A549 (cell line): ENCODE results near the gene OR2S2. TPM values are rescaled to one million over a fixed set of nuclear protein-coding genes. Genes with fewer than 3 reads are reported as not detected.

ENCODE experiments used
- ATAC-seq, 2 experiments: fragments of 200-7000 bp in 1 of 2; fragments of >200 bp in 1 of 2; cut with Nextera tagmentation in 1 of 2; cut with Tn5 transposase in 1 of 2; 3 replicates each; pipeline versions ENCODE4 v1.8.0 to v1.9.1; 2018 to 2020; ENCODE audit warnings: mild to moderate bottlenecking in 1 of 2, moderate library complexity in 1 of 2
- CTCF ChIA-PET: fragments of 300-600 bp; sonication (Branson Sonifier 250); formaldehyde crosslinking; extraction: SDS; loops from one replicate; lab custom pipeline; 2021; ENCODE audit warnings: antibody characterized with exemption, inconsistent platforms; lab: Yijun Ruan, JAX
- POLR2A ChIA-PET: fragments of 350-600 bp; formaldehyde crosslinking; extraction: SDS; loops from one replicate; lab custom pipeline; 2021; ENCODE audit warnings: antibody characterized with exemption, inconsistent platforms; lab: Yijun Ruan, JAX
- DNase-seq, 2 experiments: peaks; one replicate each; pipeline versions ENCODE4 v3.0.0 to v3.0.0-alpha.2; 2011 to 2016; ENCODE audit warnings: low read depth in 1 of 2, low spot score in 1 of 2
- FAIRE-seq: peaks from 2 replicates; lab custom pipeline; 2011; peaks lifted over from hg19 to GRCh38; lab: Jason Lieb, UNC
- H3K27ac ChIP-seq, 2 experiments: fragments of >200 bp; sonication (Bioruptor Twin); formaldehyde crosslinking; 3 replicates each; pipeline ENCODE4 v1.5.1; 2016 to 2017
- H3K4me1 ChIP-seq: fragments of >200 bp; sonication (Bioruptor Twin); formaldehyde crosslinking; 3 replicates; pipeline ENCODE4 v1.6.1; 2016
- H3K4me2 ChIP-seq: fragments of >200 bp; sonication (Bioruptor Twin); formaldehyde crosslinking; 3 replicates; pipeline ENCODE4 v1.6.1; 2016
- H3K4me3 ChIP-seq: fragments of >200 bp; sonication (Bioruptor Twin); formaldehyde crosslinking; 3 replicates; pipeline ENCODE4 v1.5.1; 2016
- H3K9me3 ChIP-seq: fragments of >200 bp; sonication (Bioruptor Twin); formaldehyde crosslinking; 3 replicates; pipeline ENCODE4 v1.6.1; 2016
- CBX8 ChIP-seq: fragments of 200-600 bp; sonication (generic); IDR thresholded peaks from 2 replicates; pipeline ENCODE4 v1.6.1; 2016
- CHD2 ChIP-seq: fragments of 150-350 bp; IDR thresholded peaks from 2 replicates; pipeline ENCODE4 v1.6.1; 2014; ENCODE audit warnings: low read length; ENCODE audit not compliant: partially characterized antibody
- EHMT2 ChIP-seq: fragments of 200-600 bp; sonication (generic); IDR thresholded peaks from 2 replicates; pipeline ENCODE4 v1.6.1; 2016; ENCODE audit warnings: antibody characterized with exemption, low read depth, mild to moderate bottlenecking, moderate library complexity
- ESRRA ChIP-seq: fragments of 150-350 bp; IDR thresholded peaks from 2 replicates; pipeline ENCODE4 v1.6.1; 2014; ENCODE audit warnings: mild to moderate bottlenecking, low read length, borderline replicate concordance
- FOSB ChIP-seq: fragments of 250-450 bp; sonication (Bioruptor Pico); IDR thresholded peaks from 2 replicates; pipeline ENCODE4 v1.5.0; 2020; ENCODE audit warnings: mild to moderate bottlenecking, moderate library complexity
- FOXS1 ChIP-seq: fragments of 250-450 bp; sonication (Bioruptor Pico); IDR thresholded peaks from 2 replicates; pipeline ENCODE4 v1.5.0; 2020; ENCODE audit warnings: mild to moderate bottlenecking, moderate library complexity
- HOXB13 ChIP-seq: fragments of 250-450 bp; sonication (Bioruptor Pico); IDR thresholded peaks from 2 replicates; pipeline ENCODE4 v1.5.0; 2020; ENCODE audit warnings: low read depth, mild to moderate bottlenecking, moderate library complexity
- HOXB5 ChIP-seq: fragments of 250-450 bp; sonication (Bioruptor Pico); IDR thresholded peaks from 2 replicates; pipeline ENCODE4 v1.5.0; 2020; ENCODE audit warnings: mild to moderate bottlenecking, moderate library complexity
- KDM1A ChIP-seq: fragments of 200-600 bp; sonication (generic); IDR thresholded peaks from 2 replicates; pipeline ENCODE4 v1.6.1; 2016; ENCODE audit warnings: low read depth, mild to moderate bottlenecking
- MAFK ChIP-seq: fragments of 450-650 bp; IDR thresholded peaks from 2 replicates; pipeline ENCODE4 v1.6.1; 2014; ENCODE audit not compliant: partially characterized antibody
- MYC ChIP-seq: IDR thresholded peaks from 2 replicates; pipeline ENCODE4 v1.6.1; 2012; ENCODE audit warnings: mild to moderate bottlenecking, inconsistent platforms, low read length, improper control_type of control experiment, borderline replicate concordance
- NFE2L2 ChIP-seq: fragments of 150-350 bp; conservative IDR thresholded peaks from 2 replicates; pipeline ENCODE4 v1.6.1; 2014; ENCODE audit warnings: low read length
- NPAS2 ChIP-seq: fragments of 250-450 bp; sonication (Bioruptor Pico); IDR thresholded peaks from 2 replicates; pipeline ENCODE4 v1.8.0; 2022; ENCODE audit warnings: mild to moderate bottlenecking, moderate library complexity, borderline replicate concordance
- RAD21 ChIP-seq, 2 experiments: fragments of >200 bp in 1 of 2; sonication (Bioruptor Twin) in 1 of 2; formaldehyde crosslinking in 1 of 2; IDR thresholded peaks in 1 of 2; conservative IDR thresholded peaks in 1 of 2; 2 replicates in 1 of 2; 3 replicates in 1 of 2; pipeline ENCODE4 v1.6.1; 2012 to 2018; ENCODE audit warnings: inconsistent platforms in 1 of 2
- RARB ChIP-seq: fragments of 250-450 bp; sonication (Bioruptor Pico); IDR thresholded peaks from 2 replicates; pipeline ENCODE4 v1.8.0; 2021; ENCODE audit warnings: mild to moderate bottlenecking, moderate library complexity
- RNF2 ChIP-seq: fragments of 200-600 bp; sonication (generic); IDR thresholded peaks from 2 replicates; pipeline ENCODE4 v1.6.1; 2016; ENCODE audit warnings: low read depth, mild to moderate bottlenecking, antibody characterized with exemption, moderate library complexity, borderline replicate concordance
- SMC3 ChIP-seq: fragments of >200 bp; sonication (Bioruptor Twin); formaldehyde crosslinking; IDR thresholded peaks from 3 replicates; pipeline ENCODE4 v1.6.1; 2018; ENCODE audit warnings: inconsistent platforms
- TP53 ChIP-seq: fragments of 250-450 bp; sonication (Bioruptor Pico); IDR thresholded peaks from 2 replicates; pipeline ENCODE4 v1.5.0; 2021; ENCODE audit warnings: mild to moderate bottlenecking, moderate library complexity
- ZSCAN20 ChIP-seq: fragments of 250-450 bp; sonication (Bioruptor Pico); IDR thresholded peaks from 2 replicates; pipeline ENCODE4 v1.8.0; 2022; ENCODE audit warnings: mild to moderate bottlenecking, moderate library complexity
- WGBS: methylation state at CpG from one replicate; pipeline ENCODE4 v1.1.6; 2017; ENCODE audit errors: missing lambda C conversion rate; 5-methylcytosine and 5-hydroxymethylcytosine counted together
- polyA plus RNA-seq, 4 experiments: library from polyadenylated mRNA; depleted of rRNA in 3 of 4; stranded (reverse); fragments of >200 nt; fragmentation: RNase III in 1 of 4; extraction: RNeasy Plus Mini Kit Qiagen cat#74134 plus additional on column Dnase treatment in 1 of 4; gene quantifications; 2 replicates in 3 of 4; 3 replicates in 1 of 4; pipeline ENCODE4 v1.2.3, GENCODE V29; 2011 to 2017
- TF ChIP-seq, protein P1 (sequence below): fragments of >200 bp; sonication (Bioruptor Twin); formaldehyde crosslinking; IDR thresholded peaks from 3 replicates; pipeline ENCODE4 v1.5.1; 2016
- TF ChIP-seq, protein P2 (sequence below): fragments of >200 bp; sonication (Bioruptor Twin); formaldehyde crosslinking; IDR thresholded peaks from 3 replicates; pipeline ENCODE4 v1.6.1; 2016
- TF ChIP-seq, protein P3 (sequence below): fragments of 200-600 bp; sonication (generic); IDR thresholded peaks from 2 replicates; pipeline ENCODE4 v1.6.1; 2016; ENCODE audit warnings: antibody characterized with exemption, mild to moderate bottlenecking, moderate library complexity
- TF ChIP-seq, protein P4 (sequence below): IDR thresholded peaks from 2 replicates; pipeline ENCODE4 v1.6.1; 2012; ENCODE audit warnings: low read depth, borderline replicate concordance

Gene OR2S2
- polyA plus RNA-seq, 2 of the 4 experiments (the other 2 are of a cell fraction), result not detected

DNA sequence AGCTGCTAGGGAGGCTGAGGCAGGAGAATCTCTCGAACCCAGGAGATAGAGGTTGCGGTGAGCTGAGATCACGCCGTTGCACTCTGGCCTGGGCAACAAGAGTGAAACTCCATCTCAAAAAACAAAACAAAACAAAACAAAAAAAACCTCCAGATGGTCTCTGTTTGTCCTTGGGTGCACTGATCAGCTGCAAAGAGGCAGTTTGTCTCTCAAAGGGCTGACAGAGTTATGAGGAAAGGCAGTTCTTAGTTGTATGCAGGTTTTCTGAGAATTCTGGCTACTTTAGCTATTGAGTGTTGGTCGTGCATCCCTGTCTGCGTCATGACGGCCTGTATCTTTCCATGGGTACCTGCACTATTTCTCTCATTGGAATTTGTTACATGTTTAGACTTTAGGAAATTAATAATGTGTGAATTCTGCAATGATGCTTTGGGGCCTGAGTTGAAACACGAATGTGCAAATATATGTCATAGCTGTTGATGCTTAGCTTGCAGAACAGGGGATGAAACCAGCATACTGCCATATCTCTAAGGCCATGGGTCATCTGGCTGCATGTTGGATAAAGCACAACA is 18.2 kb downstream of the OR2S2 start:
- TF ChIP-seq FOSB (CRISPR knock-in tag), result no peak
- no peak for TF ChIP-seq RNF2
- no peak for TF ChIP-seq TP53 (CRISPR knock-in tag)
- no peak for TF ChIP-seq NPAS2 (CRISPR knock-in tag)
- no peak for TF ChIP-seq HOXB13
- TF ChIP-seq KDM1A, result no peak
- no peak for TF ChIP-seq CHD2
- TF ChIP-seq, protein P1, sequence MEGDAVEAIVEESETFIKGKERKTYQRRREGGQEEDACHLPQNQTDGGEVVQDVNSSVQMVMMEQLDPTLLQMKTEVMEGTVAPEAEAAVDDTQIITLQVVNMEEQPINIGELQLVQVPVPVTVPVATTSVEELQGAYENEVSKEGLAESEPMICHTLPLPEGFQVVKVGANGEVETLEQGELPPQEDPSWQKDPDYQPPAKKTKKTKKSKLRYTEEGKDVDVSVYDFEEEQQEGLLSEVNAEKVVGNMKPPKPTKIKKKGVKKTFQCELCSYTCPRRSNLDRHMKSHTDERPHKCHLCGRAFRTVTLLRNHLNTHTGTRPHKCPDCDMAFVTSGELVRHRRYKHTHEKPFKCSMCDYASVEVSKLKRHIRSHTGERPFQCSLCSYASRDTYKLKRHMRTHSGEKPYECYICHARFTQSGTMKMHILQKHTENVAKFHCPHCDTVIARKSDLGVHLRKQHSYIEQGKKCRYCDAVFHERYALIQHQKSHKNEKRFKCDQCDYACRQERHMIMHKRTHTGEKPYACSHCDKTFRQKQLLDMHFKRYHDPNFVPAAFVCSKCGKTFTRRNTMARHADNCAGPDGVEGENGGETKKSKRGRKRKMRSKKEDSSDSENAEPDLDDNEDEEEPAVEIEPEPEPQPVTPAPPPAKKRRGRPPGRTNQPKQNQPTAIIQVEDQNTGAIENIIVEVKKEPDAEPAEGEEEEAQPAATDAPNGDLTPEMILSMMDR, result no peak
- no peak for TF ChIP-seq NFE2L2
- TF ChIP-seq HOXB5 (CRISPR knock-in tag), result no peak
- no peak for TF ChIP-seq ESRRA
- TF ChIP-seq ZSCAN20 (CRISPR knock-in tag), result no peak
- CTCF ChIA-PET, result interaction anchor here (1.0 to 13.5 kb wide), 7 partner anchors 8 to 149 kb away, joined by 3 to 243 read pairs (median 7); partner anchors contain the start of genes HRCT1 and SPAAR
- 86% methylated on average over 8 of the region's 8 CpGs for WGBS

DNA sequence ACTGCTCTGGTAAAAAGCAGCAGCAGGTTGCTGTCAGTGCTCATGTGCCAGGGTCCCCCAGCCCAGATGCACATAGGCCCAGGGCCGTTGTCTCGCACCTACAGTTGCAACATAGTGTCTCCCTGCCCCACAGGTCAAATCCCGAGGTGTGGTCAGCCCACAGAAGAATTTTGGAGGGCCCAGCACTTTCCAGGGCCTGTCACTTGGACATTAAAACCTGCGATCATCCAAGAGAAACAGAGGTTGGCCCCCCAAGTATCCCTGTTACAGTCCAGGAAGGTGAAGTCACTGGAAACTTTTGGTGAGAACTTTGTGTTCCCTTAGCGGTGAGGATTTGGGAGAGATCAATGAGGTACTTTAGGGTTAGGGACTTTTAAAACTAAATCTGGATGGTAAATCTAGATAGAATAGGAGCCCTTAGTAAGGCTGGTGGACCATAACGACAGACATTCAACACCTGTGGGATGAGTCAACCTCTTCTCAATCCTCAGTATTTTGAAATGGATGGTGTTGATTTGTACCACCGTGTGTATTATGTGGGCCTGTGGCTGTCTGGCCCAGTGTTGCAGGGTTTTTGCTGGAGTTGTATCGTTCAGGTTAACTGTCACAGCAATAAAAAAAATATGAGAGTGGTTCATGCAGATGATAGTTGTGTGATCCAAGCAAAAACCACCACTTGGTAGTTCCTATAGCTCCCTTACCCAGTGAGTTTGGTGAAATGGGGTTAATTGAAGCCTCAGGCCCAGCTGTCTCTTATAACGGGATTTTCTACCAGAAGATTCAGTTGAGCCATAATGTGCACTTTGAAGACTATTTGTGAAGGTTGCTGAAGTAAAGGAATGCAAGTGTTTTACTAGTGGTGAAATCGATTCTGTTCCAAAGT is 19.2 kb downstream of the OR2S2 start:
- H3K9me3 ChIP-seq, result no peaks in the 10 kb centered on the region
- no peak overlapping the region for H3K4me3 ChIP-seq
- FAIRE-seq (no peak), DNase-seq (no peak), ATAC-seq (no peak)
- POLR2A ChIA-PET, result no interaction called here
- H3K27ac ChIP-seq, result no peak overlapping the region
- H3K4me1 ChIP-seq, result no peaks in the 10 kb centered on the region
- 79% methylated on average over 10 of the region's 10 CpGs for WGBS
- CTCF ChIA-PET, result interaction anchor here (1.1 to 13.5 kb wide), 5 partner anchors 15 to 32 kb away, joined by 3 to 243 read pairs (median 4); partner anchors contain the start of genes HRCT1 and SPAAR
- no peak overlapping the region for H3K4me2 ChIP-seq
- TF ChIP-seq EHMT2, result no peak
- no peak for TF ChIP-seq TP53 (CRISPR knock-in tag)
- TF ChIP-seq, protein P1, result no peak
- TF ChIP-seq KDM1A, result no peak
- no peak for TF ChIP-seq RAD21 (conservative IDR thresholded peaks at IDR 0.05 in 1 of 2, IDR thresholded peaks at IDR 0.05 in 1 of 2)
- no peak for TF ChIP-seq FOXS1
- TF ChIP-seq, protein P2, sequence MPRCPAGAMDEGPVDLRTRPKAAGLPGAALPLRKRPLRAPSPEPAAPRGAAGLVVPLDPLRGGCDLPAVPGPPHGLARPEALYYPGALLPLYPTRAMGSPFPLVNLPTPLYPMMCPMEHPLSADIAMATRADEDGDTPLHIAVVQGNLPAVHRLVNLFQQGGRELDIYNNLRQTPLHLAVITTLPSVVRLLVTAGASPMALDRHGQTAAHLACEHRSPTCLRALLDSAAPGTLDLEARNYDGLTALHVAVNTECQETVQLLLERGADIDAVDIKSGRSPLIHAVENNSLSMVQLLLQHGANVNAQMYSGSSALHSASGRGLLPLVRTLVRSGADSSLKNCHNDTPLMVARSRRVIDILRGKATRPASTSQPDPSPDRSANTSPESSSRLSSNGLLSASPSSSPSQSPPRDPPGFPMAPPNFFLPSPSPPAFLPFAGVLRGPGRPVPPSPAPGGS, result no peak
- no peak for TF ChIP-seq SMC3
- TF ChIP-seq ZSCAN20 (CRISPR knock-in tag), result no peak
- no peak for TF ChIP-seq RARB (CRISPR knock-in tag)
- TF ChIP-seq, protein P3, sequence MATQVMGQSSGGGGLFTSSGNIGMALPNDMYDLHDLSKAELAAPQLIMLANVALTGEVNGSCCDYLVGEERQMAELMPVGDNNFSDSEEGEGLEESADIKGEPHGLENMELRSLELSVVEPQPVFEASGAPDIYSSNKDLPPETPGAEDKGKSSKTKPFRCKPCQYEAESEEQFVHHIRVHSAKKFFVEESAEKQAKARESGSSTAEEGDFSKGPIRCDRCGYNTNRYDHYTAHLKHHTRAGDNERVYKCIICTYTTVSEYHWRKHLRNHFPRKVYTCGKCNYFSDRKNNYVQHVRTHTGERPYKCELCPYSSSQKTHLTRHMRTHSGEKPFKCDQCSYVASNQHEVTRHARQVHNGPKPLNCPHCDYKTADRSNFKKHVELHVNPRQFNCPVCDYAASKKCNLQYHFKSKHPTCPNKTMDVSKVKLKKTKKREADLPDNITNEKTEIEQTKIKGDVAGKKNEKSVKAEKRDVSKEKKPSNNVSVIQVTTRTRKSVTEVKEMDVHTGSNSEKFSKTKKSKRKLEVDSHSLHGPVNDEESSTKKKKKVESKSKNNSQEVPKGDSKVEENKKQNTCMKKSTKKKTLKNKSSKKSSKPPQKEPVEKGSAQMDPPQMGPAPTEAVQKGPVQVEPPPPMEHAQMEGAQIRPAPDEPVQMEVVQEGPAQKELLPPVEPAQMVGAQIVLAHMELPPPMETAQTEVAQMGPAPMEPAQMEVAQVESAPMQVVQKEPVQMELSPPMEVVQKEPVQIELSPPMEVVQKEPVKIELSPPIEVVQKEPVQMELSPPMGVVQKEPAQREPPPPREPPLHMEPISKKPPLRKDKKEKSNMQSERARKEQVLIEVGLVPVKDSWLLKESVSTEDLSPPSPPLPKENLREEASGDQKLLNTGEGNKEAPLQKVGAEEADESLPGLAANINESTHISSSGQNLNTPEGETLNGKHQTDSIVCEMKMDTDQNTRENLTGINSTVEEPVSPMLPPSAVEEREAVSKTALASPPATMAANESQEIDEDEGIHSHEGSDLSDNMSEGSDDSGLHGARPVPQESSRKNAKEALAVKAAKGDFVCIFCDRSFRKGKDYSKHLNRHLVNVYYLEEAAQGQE, result no peak
- TF ChIP-seq CBX8, result no peak
- no peak for TF ChIP-seq MYC
- no peak for TF ChIP-seq MAFK
- TF ChIP-seq, protein P4, sequence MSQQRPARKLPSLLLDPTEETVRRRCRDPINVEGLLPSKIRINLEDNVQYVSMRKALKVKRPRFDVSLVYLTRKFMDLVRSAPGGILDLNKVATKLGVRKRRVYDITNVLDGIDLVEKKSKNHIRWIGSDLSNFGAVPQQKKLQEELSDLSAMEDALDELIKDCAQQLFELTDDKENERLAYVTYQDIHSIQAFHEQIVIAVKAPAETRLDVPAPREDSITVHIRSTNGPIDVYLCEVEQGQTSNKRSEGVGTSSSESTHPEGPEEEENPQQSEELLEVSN, result no peak

More for the DNA sequence above, 18.2 kb downstream of the OR2S2 start:
- POLR2A ChIA-PET, result no interaction called here
- DNase-seq (no peak), ATAC-seq (no peak), FAIRE-seq (no peak)
- no peak overlapping the region for H3K27ac ChIP-seq
- no peak overlapping the region for H3K4me3 ChIP-seq
- no peaks in the 10 kb centered on the region for H3K4me1 ChIP-seq
- H3K4me2 ChIP-seq, result no peak overlapping the region
- no peaks in the 10 kb centered on the region for H3K9me3 ChIP-seq
